Measurements from ENCODE around the gene GDF3.

GDF3 gene

GRCh38 chr12:7729746-7730145 lies 34.2 kb upstream of the GDF3 start:
- H2AFZ ChIP-seq (ENCODE audit: low read depth, low read length): no peak overlapping the region
- H2BK5ac ChIP-seq (ENCODE audit: low read depth, low read length, poor library complexity, severe bottlenecking): no peak overlapping the region
- H3K27me3 ChIP-seq (ENCODE audit: control insufficient read depth in 1 of 2, insufficient read depth in 1 of 2, low read length in 2 of 2): peaks cover 0 to 2% of the 10 kb centered on the region in 2 experiments
- no peak overlapping the region for H3K23ac ChIP-seq (ENCODE audit: low read length in 2 of 2)
- no peak overlapping the region for H4K8ac ChIP-seq (ENCODE audit: low read length)
- H2BK12ac ChIP-seq (ENCODE audit: low read length in 2 of 2): no peak overlapping the region
- no peak overlapping the region for H3K14ac ChIP-seq (ENCODE audit: low read length in 2 of 2)
- H3K9me3 ChIP-seq (ENCODE audit: control insufficient read depth, low read length): peaks cover 5% of the 10 kb centered on the region
- H3K4me1 ChIP-seq (ENCODE audit: control insufficient read depth, insufficient read depth, low read depth, low read length): no peaks in the 10 kb centered on the region
- H3K36me3 ChIP-seq (ENCODE audit: control insufficient read depth in 1 of 2, insufficient read depth in 2 of 2, low read depth in 1 of 2, low read length in 2 of 2): no peaks in the 10 kb centered on the region
- WGBS: 64% methylated on average over 4 of the region's 4 CpGs
- no peak overlapping the region for H3K18ac ChIP-seq (ENCODE audit: low read depth in 1 of 2, low read length in 2 of 2)
- no peak overlapping the region for H2AK5ac ChIP-seq (ENCODE audit: low read length, severe bottlenecking)
- H3K4me2 ChIP-seq (ENCODE audit: low read length, poor library complexity, severe bottlenecking): no peak overlapping the region
- no peak for DNase-seq
- H3K27ac ChIP-seq (ENCODE audit: low read length, poor library complexity, severe bottlenecking): no peak overlapping the region
- H3K9ac ChIP-seq (ENCODE audit: low read length): no peak overlapping the region
- H3K4ac ChIP-seq (ENCODE audit: low read depth in 1 of 2, low read length in 2 of 2): no peak overlapping the region
- H2BK15ac ChIP-seq (ENCODE audit: low read depth, poor library complexity, severe bottlenecking): no peak overlapping the region
- no peak overlapping the region for H4K91ac ChIP-seq (ENCODE audit: low read length)
- H3K79me1 ChIP-seq (replicated peaks; ENCODE audit: low read length, poor library complexity, severe bottlenecking): no peaks in the 10 kb centered on the region
- H3K4me3 ChIP-seq (ENCODE audit: insufficient read depth in 1 of 2, low read depth in 1 of 2, low read length in 2 of 2): no peak overlapping the region
- H2BK120ac ChIP-seq (ENCODE audit: low read depth, low read length): no peak overlapping the region

- H3K23ac ChIP-seq (ENCODE audit: low read length in 2 of 2): no peak overlapping the region
- H2AK5ac ChIP-seq (ENCODE audit: low read length, severe bottlenecking): no peak overlapping the region
- H3K14ac ChIP-seq (ENCODE audit: low read length in 2 of 2): no peak overlapping the region
- H2AFZ ChIP-seq (ENCODE audit: low read depth, low read length): no peak overlapping the region
- no peak overlapping the region for H4K91ac ChIP-seq (ENCODE audit: low read length)
- H4K8ac ChIP-seq (ENCODE audit: low read length): no peak overlapping the region
- H3K9ac ChIP-seq (ENCODE audit: low read length): no peak overlapping the region
- no peak overlapping the region for H2BK12ac ChIP-seq (ENCODE audit: low read length in 2 of 2)
- no peak overlapping the region for H3K4me3 ChIP-seq (ENCODE audit: insufficient read depth in 1 of 2, low read depth in 1 of 2, low read length in 2 of 2)
- no peak for DNase-seq
- no peak overlapping the region for H3K27ac ChIP-seq (ENCODE audit: low read length, poor library complexity, severe bottlenecking)
- H3K4me1 ChIP-seq (ENCODE audit: control insufficient read depth, insufficient read depth, low read depth, low read length): no peaks in the 10 kb centered on the region
- WGBS: 77% methylated on average over 2 of the region's 3 CpGs
- H3K36me3 ChIP-seq (ENCODE audit: control insufficient read depth in 1 of 2, insufficient read depth in 2 of 2, low read depth in 1 of 2, low read length in 2 of 2): no peaks in the 10 kb centered on the region
- H3K9me3 ChIP-seq (ENCODE audit: control insufficient read depth, low read length): peaks cover 5% of the 10 kb centered on the region
- H3K79me1 ChIP-seq (replicated peaks; ENCODE audit: low read length, poor library complexity, severe bottlenecking): no peaks in the 10 kb centered on the region
- H3K27me3 ChIP-seq (ENCODE audit: control insufficient read depth in 1 of 2, insufficient read depth in 1 of 2, low read length in 2 of 2): peaks cover 0 to 2% of the 10 kb centered on the region in 2 experiments
- no peak overlapping the region for H3K18ac ChIP-seq (ENCODE audit: low read depth in 1 of 2, low read length in 2 of 2)
- no peak overlapping the region for H2BK15ac ChIP-seq (ENCODE audit: low read depth, poor library complexity, severe bottlenecking)
- H3K4me2 ChIP-seq (ENCODE audit: low read length, poor library complexity, severe bottlenecking): no peak overlapping the region
- H3K4ac ChIP-seq (ENCODE audit: low read depth in 1 of 2, low read length in 2 of 2): no peak overlapping the region
- no peak overlapping the region for H2BK5ac ChIP-seq (ENCODE audit: low read depth, low read length, poor library complexity, severe bottlenecking)
- H2BK120ac ChIP-seq (ENCODE audit: low read depth, low read length): no peak overlapping the region
Measured at GRCh38 chr12:7723926-7724325, 28.4 kb upstream of the GDF3 start.

DNA sequence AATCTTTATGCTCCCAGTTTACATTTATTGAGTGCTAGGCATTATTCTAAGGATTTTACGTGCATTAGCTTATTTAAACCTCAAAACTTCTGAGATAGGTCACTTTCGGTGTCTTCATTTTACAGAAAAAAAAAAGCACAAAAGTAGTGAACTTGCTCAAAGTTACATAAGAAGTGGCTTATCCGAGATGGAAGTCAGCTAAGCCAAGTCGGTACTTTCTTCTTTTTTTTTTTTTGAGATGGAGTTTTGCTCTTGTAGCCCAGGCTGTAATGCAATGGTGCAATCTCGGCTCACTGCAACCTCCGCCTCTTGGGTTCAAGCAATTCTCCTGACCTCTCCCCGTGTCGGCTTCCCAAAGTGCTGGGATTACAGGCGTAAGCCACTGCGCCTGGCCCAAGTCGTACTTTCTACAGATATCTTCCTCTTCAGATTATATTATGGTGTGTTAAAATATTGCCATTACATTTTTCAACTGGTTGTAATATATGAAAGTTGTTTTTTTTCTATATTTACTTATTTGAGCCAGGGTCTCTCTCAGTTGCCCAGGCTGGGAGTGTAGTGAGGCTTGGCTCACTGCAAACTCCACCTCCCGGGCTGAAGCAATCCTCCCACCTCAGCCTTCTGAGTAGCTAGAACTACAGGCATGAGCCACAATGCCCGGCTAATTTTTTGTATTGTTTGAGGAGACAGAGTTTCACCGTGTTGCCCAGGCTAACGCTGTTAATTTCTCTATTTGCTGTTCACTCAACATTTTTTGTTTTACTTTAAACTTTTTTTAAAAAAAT lies 24.6 kb upstream of the GDF3 start:
- no peak overlapping the region for H3K23ac ChIP-seq (ENCODE audit: low read length in 2 of 2)
- H3K4ac ChIP-seq (ENCODE audit: low read depth in 1 of 2, low read length in 2 of 2): no peak overlapping the region
- H2BK15ac ChIP-seq (ENCODE audit: low read depth, poor library complexity, severe bottlenecking): no peak overlapping the region
- H2AK5ac ChIP-seq (ENCODE audit: low read length, severe bottlenecking): no peak overlapping the region
- no peak overlapping the region for H3K27ac ChIP-seq (ENCODE audit: low read length, poor library complexity, severe bottlenecking)
- no peaks in the 10 kb centered on the region for H3K36me3 ChIP-seq (ENCODE audit: control insufficient read depth in 1 of 2, insufficient read depth in 2 of 2, low read depth in 1 of 2, low read length in 2 of 2)
- 76% methylated on average over 12 of the region's 15 CpGs for WGBS
- H3K18ac ChIP-seq (ENCODE audit: low read depth in 1 of 2, low read length in 2 of 2): no peak overlapping the region
- no peak overlapping the region for H2AFZ ChIP-seq (ENCODE audit: low read depth, low read length)
- no peak for DNase-seq
- no peak overlapping the region for H2BK12ac ChIP-seq (ENCODE audit: low read length in 2 of 2)
- H3K4me1 ChIP-seq (ENCODE audit: control insufficient read depth, insufficient read depth, low read depth, low read length): no peaks in the 10 kb centered on the region
- no peak overlapping the region for H2BK5ac ChIP-seq (ENCODE audit: low read depth, low read length, poor library complexity, severe bottlenecking)
- no peak overlapping the region for H2BK120ac ChIP-seq (ENCODE audit: low read depth, low read length)
- no peak overlapping the region for H4K91ac ChIP-seq (ENCODE audit: low read length)
- H3K79me1 ChIP-seq (replicated peaks; ENCODE audit: low read length, poor library complexity, severe bottlenecking): no peaks in the 10 kb centered on the region
- H3K4me2 ChIP-seq (ENCODE audit: low read length, poor library complexity, severe bottlenecking): no peak overlapping the region
- no peak overlapping the region for H3K14ac ChIP-seq (ENCODE audit: low read length in 2 of 2)
- H4K8ac ChIP-seq (ENCODE audit: low read length): no peak overlapping the region
- no peaks in the 10 kb centered on the region for H3K9me3 ChIP-seq (ENCODE audit: control insufficient read depth, low read length)
- H3K27me3 ChIP-seq (ENCODE audit: control insufficient read depth in 1 of 2, insufficient read depth in 1 of 2, low read length in 2 of 2): peaks cover 5 to 8% of the 10 kb centered on the region in 2 experiments
- no peak overlapping the region for H3K9ac ChIP-seq (ENCODE audit: low read length)
- no peak overlapping the region for H3K4me3 ChIP-seq (ENCODE audit: insufficient read depth in 1 of 2, low read depth in 1 of 2, low read length in 2 of 2)

DNA sequence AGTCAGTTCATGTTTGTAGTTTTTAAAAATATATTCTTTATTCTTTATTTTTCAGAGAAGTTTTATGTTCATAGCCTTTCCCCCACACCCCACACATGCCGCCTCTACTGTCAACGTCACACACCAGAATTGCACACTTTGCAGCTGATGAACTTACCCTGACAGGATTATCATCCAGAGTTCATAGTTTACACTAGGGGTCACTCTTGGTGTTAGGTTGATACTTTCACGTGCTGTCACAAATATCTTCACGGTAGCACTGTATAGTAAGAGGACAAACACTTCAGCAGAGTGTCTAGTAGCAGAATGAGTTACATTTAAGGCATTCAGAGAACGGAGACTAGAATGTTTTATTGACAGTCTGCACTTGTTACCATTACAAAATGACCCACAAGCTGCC lies 20.8 kb upstream of the GDF3 start:
- 13% methylated on average over 5 of the region's 5 CpGs for WGBS
- Histone ChIP-seq H3K14ac (ENCODE audit: low read length in 2 of 2) (no peak overlapping the region), H2BK5ac (ENCODE audit: low read depth, low read length, poor library complexity, severe bottlenecking) (no peak overlapping the region), H3K27ac (ENCODE audit: low read length, poor library complexity, severe bottlenecking) (no peak overlapping the region), H4K91ac (ENCODE audit: low read length) (no peak overlapping the region), H3K9ac (ENCODE audit: low read length) (no peak overlapping the region), H3K4me1 (ENCODE audit: control insufficient read depth, insufficient read depth, low read depth, low read length) (no peaks in the 10 kb centered on the region), H4K8ac (ENCODE audit: low read length) (no peak overlapping the region), H2AK5ac (ENCODE audit: low read length, severe bottlenecking) (no peak overlapping the region), H3K4me2 (ENCODE audit: low read length, poor library complexity, severe bottlenecking) (no peak overlapping the region), H3K36me3 (ENCODE audit: control insufficient read depth in 1 of 2, insufficient read depth in 2 of 2, low read depth in 1 of 2, low read length in 2 of 2) (no peaks in the 10 kb centered on the region), H3K9me3 (ENCODE audit: control insufficient read depth, low read length) (no peaks in the 10 kb centered on the region), H3K27me3 (ENCODE audit: control insufficient read depth in 1 of 2, insufficient read depth in 1 of 2, low read length in 2 of 2) (peaks cover 5 to 8% of the 10 kb centered on the region in 2 experiments), H3K23ac (ENCODE audit: low read length in 2 of 2) (no peak overlapping the region), H2AFZ (ENCODE audit: low read depth, low read length) (no peak overlapping the region), H3K4ac (ENCODE audit: low read depth in 1 of 2, low read length in 2 of 2) (no peak overlapping the region), H3K4me3 (ENCODE audit: insufficient read depth in 1 of 2, low read depth in 1 of 2, low read length in 2 of 2) (no peak overlapping the region), H3K79me1 (replicated peaks; ENCODE audit: low read length, poor library complexity, severe bottlenecking) (no peaks in the 10 kb centered on the region), H2BK120ac (ENCODE audit: low read depth, low read length) (no peak overlapping the region), H2BK15ac (ENCODE audit: low read depth, poor library complexity, severe bottlenecking) (no peak overlapping the region), H3K18ac (ENCODE audit: low read depth in 1 of 2, low read length in 2 of 2) (no peak overlapping the region), H2BK12ac (ENCODE audit: low read length in 2 of 2) (no peak overlapping the region)
- no peak for DNase-seq

Measured in mesenchymal stem cell (in vitro differentiated cells and primary cell).